SHP77 (cell line): ENCODE results near the gene LRRC56.
A peak's percentile ranks its signal among the peaks of the same experiment; 100 is the strongest.
"Not testable (repeated sequence)": the region's sequence is repeated elsewhere in the genome, so short reads cannot be mapped to it uniquely, and the experiment has no call there.

ENCODE experiments used
- DNase-seq, 2 experiments: peaks; one replicate each; lab custom pipeline; 2025; lab: John Stamatoyannopoulos, UW

Gene LRRC56

DNA sequence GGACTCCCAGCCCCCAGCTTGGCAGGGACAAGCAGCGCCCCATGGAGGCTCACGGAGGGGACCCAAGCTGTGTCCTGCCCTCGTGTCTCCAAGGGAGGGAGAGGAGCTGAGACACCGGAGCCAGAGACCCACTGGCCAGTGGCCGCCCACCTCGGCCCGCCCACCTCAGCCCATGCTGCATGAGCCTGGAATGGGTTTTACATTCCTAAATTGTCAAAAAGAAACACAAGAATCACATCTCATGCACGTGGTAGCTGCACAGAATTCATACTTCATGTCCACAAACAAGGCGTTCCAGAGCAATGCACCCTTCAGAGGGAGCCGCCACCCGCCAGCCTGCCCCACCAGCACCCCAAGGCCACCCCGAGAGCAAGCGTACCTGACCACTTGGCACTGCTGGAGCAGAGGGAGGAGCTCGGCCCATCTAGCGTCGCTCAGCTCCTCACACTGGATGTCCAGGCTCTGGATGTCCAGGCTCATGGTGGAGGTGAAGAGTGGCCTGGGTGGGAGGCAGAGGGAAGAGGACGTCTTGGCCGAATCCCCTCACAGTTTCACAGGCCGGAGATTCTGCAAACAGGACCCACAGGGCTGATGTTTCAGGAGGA, 35.5 kb upstream of the LRRC56 start:
- DNase-seq, result no peak

- no peak for DNase-seq
Measured at GRCh38 chr11:502288-503178, 34.8 kb upstream of the LRRC56 start.

DNA sequence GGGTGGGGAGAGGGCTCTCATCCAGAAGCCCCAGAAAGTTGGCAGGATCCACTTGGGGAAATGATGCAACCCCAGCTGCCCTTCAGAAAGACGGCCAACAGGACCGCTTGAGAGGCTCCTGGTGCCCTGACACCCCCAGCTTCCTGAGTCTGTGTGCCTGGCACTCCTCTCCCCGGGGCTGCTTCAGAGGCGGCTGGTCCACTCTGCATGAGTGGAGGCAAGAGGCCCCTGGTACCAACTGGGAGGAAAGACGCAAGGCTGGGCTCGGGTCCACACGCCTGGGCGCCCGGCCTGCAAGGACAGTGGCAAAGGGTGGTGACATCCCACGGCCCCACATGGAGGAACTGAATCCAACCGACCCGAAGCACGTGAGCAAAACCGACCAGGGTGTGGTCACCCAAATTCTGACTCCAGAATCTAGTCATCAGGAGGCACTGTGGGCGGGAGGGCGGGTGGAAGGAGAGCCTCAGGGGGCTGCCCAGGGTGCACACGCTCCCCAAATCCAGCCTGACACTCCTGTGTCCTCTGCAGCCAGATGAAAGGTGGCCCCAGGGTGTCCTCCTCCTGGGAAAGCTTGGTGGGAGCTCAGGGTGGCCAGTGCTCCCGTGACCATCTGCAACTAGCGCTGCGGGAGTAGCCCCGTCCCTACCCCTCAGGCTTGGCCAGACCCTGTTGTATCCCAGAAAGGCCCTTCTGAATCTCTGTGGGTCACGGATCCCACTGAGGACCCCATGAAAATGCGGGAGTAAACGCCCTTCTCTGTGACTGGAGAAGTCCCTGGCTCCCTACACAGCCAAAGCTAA, 33.9 kb upstream of the LRRC56 start:
- no peak for DNase-seq

DNA sequence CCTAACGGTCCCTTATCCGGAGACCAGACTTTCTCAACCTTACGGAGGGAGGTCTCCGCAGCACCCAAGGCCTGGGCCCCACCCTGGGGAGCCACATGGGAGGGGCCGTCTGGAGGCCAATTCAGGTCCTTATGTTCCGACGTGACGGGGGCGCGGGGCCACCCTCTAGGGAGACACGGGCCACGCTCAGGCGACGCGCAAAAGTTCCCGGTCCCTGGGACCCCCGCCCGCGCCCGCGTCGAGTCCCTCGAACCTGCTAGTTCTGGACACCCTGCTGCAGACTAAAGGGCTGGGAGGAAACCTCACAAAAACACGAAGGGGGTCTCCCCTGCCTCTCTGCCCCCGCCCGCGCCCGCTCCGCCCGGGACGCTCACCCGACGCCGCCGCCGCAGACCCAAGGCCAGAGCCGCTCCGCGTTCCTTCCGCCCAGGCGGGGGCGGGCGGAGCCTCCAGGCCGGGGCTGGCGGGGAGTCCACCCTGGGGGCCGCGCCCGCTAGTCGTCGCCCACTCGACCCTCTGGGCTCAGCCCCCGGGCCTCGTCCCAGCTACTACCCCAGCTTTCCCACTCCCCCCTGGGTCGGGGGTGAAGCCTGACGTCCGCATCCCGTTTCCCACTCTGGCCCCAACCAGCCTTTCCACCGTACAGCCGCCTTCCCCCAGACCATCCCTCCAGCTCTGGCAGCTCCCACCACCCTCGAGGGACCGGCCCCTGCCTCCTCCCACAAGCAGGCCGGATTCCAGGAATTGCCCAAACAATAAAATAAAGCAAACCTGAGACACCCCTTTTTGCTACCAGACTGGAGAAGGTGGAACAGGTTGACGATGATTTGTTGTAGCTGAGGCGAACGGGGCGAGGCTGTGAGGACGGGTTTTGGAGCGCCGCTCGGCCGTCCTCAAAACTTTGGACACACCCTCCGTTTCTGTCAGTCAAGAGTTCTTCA, 33.0 kb upstream of the LRRC56 start:
- no peak for DNase-seq

DNA sequence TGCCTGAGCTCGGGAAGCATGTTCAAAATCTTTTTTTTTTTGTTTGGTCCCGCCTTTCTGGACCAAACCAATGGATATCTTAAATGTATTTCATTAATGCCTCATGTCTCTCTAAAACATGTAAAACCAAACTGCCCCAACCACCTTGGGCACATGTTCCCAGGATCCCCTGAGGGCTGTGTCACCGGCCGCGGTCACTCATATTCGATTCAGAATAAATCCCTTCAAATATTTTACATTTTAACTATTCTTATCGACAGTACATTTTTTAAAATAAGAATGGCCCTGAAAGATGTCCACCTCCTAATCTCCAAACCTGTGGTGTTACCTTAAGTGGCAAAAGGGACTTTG, 32.4 kb upstream of the LRRC56 start:
- no peak for DNase-seq

GRCh38 chr11:506238-506994, 30.9 kb upstream of the LRRC56 start:
- peak; percentile 67 to 77 for DNase-seq

- DNase-seq, result peak; percentile 62 to 76
Measured at GRCh38 chr11:506995-507726, 30.2 kb upstream of the LRRC56 start, which contains the start of gene RNH1. Gene RNH1, minus strand, starts transcription at chr11:507242. Its CDS starts 5,080 bp downstream, at chr11:502162.

DNA sequence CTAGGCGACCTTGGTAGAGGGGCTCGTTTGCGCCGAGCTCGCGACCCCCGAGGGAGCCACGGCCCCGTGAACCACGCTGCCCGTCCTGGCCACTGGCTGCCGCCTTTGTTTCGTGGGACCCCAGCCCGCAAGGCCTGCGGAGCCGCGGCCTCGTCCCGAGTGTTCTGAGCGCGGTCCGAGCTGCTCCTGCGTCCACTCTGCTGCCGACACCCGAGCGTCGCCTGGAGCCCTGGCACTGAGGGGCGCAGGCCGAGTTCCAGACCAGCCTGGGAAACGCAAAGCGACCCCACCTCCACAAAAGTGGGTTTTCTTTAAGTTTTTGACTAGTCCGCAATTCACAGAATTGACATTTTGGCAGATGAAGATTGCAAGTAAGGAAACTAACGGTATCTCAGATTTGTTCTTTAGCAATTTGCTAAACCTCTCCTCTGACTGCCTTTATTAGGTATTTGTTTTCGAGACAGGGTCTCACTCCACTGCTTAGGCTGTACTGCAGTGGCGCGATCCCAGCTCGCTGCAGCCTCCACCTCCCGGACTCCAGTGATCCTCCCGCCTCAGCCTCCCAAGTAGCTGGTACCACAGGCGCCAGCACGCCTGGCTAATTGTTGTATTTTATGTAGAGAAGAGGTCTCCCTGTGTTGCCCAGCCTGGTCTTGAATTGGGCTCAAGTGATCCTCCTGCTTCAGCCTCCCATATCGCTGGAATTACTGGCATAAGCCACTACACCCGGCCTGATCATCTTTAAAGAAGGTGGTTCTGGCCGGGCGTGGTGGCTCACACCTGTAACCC, 29.4 kb upstream of the LRRC56 start:
- no peak for DNase-seq

DNA sequence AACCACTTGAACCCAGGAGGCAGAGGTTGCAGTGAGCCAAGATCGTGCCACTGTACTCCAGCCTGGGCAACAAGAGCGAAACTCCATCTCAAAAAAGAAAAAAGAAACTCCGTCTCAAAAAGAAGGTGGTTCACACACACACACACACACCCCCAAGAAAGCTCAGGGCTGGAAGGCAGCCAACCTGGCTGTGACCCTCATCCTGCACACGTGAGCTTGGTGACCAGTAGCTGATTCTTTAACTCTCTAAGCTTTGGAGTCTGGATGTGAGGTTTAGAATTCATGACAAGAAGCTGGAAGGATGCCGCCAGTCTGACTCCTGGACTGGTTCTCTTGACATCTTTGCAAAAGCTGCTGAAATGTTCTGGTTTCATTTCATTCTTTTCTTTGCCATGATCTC, 28.4 kb upstream of the LRRC56 start:
- no peak for DNase-seq

GRCh38 chr11:512761-513595, 24.3 kb upstream of the LRRC56 start:
- DNase-seq, result no peak

- DNase-seq, result no peak
Measured at GRCh38 chr11:514606-515005, 22.7 kb upstream of the LRRC56 start.

- no peak for DNase-seq
Measured at GRCh38 chr11:515131-515530, 22.2 kb upstream of the LRRC56 start.

GRCh38 chr11:516400-516799, 20.9 kb upstream of the LRRC56 start:
- DNase-seq, result no peak

DNA sequence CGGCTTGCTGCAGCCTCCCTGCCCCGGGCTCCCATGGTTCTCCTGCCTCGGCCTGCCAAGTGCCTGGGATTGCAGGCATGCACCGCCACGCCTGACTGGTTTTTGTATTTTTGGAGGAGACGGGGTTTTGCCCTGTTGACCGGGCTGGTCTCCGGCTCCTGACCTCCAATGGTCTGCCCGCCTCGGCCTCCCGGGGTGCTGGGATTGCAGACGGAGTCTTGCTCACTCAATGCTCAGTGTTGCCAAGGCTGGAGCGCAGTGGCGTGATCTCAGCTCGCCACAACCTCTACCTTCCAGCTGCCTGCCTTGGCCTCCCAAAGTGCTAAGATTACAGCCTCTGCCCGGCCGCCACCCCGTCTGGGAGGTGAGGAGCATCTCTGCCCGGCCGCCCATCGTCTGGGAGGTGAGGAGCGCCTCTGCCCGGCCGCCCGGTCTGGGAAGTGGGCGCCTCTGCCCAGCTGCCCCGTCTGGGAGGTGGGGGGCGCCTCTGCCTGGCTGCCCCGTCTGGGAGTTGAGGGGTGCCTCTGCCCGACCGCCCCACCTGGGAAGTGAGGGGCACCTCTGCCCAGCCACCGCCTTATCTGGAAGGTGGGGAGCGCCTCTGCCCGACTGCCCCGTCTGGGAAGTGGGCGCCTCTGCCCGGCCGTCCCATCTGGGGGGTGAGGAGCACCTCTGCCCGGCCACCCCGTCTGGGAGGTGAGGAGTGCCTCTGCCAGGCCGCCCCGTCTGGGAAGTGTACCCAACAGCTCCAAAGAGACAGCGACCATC, 20.2 kb upstream of the LRRC56 start:
- not testable (repeated sequence) for DNase-seq

GRCh38 chr11:518463-519202, 18.7 kb upstream of the LRRC56 start:
- DNase-seq, result peak; percentile 63 to 69

DNA sequence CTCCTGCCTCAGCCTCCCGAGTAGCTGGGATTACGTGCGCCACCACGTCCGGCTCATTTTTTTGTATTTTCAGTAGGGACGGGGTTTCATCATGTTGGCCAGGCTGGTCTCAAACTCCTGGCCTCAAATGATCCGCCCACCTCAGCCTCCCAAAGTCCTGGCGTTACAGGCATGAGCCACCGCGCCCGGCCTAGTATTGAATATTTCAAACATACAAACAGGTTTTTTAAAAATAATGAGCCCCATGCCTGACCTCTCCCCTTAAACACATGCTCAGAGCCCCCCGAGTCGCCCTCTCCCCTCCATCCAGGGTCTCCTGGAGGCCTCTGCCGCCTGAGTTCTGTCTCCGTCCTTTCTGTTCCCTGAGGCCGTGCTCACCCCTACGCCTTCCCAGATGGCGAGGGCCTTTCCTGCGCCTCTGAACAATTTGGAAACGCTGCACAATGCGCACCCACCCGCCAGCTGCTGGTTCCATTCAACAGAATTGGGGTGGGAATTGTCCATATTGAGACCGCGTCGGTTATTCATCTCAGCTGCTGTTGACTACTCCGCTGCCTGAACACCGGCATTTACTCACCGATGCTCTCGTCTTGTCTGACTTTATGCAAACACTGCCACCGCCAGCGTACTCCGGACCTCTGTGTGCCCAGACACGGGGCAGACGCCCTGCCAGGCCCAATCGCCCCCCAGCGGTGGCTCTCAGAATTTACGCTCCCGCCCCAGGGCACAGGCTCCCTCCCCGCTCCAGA, 16.7 kb upstream of the LRRC56 start:
- DNase-seq, result no peak
